HFFc6 (cell line): Measurements from ENCODE around the gene SERTAD1. TPM values are rescaled to one million over a fixed set of nuclear protein-coding genes. Genes with fewer than 3 reads are reported as not detected.
"Not testable (repeated sequence)": the region's sequence is repeated elsewhere in the genome, so short reads cannot be mapped to it uniquely, and the experiment has no call there.

Experiments used
- DNase-seq: peaks from one replicate; pipeline ENCODE4 v3.0.0-alpha.2; 2018
- H3K27ac Mint-ChIP-seq: 2 replicates; pipeline ENCODE4 v1.8.0; 2020; ENCODE audit warnings: mild to moderate bottlenecking, mixed read lengths
- H3K27me3 Mint-ChIP-seq: 2 replicates; pipeline ENCODE4 v1.8.0; 2021; ENCODE audit warnings: mild to moderate bottlenecking, moderate library complexity, mixed read lengths; ENCODE audit not compliant: insufficient read depth
- H3K36me3 Mint-ChIP-seq: 2 replicates; pipeline ENCODE4 v1.8.0; 2021; ENCODE audit warnings: low read depth, mixed read lengths
- H3K4me1 Mint-ChIP-seq: 2 replicates; pipeline ENCODE4 v1.8.0; 2020; ENCODE audit warnings: low read depth, mixed read lengths
- H3K4me3 Mint-ChIP-seq: 2 replicates; pipeline ENCODE4 v1.8.0; 2020; ENCODE audit warnings: mild to moderate bottlenecking, moderate library complexity, mixed read lengths
- H3K9me3 Mint-ChIP-seq: 2 replicates; pipeline ENCODE4 v1.8.0; 2020; ENCODE audit warnings: mild to moderate bottlenecking, mixed read lengths
- total RNA-seq, 6 experiments: library from RNA; stranded (reverse); fragmentation: NEBNext Ultra II Directional; extraction: Animal tissue kit (Norgen Biotek cat#: 25700); gene quantifications; 2 replicates in 1 of 6; 3 replicates in 5 of 6; pipeline ENCODE4 v1.2.3, GENCODE V29; 2021
- TF ChIP-seq, protein P1 (sequence below): fragments of 200-600 bp; sonication (generic); IDR thresholded peaks from 2 replicates; pipeline ENCODE4 v1.5.0; 2021; ENCODE audit warnings: antibody characterized with exemption, mild to moderate bottlenecking

Gene SERTAD1
- total RNA-seq, 6 experiments from 2014 or later = 18.5 to 25.4 (median 21.2) TPM

DNA sequence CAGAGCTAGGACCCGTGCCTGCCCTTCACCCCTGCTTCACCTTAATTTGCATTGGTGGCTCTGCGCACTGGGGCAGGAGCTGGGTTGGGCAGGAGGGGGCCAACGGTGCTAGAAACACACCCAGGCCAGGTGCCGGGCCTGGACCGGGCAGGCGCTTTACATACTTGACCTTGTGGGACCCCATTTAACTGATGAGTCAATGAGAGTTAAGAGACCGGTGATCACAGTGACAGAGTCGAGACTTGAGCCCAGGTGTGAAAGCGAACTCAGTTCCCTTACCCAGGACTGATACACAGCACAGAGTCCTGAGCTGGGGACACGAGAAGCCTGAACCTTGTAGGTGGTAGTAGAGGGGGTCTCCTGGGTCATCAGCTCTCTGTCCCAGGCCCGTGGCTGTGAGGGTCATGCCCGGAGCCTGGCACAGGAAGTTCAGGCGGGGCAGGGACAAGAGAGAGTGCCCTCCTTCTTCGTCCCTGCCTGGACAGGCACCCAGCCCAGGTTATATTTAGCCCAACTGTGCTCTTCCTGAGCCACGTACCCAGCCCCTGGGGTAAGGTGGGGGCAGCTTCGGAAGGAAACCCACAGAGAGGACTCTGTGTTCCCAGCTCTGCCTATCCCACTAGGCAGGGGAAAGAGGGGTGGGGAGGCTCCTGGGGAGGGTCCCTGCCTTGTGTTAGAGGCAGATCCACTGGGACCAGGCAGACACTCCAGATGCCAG lies 14.5 kb downstream of the SERTAD1 start:
- H3K27ac Mint-ChIP-seq = no peak overlapping the region
- no peak overlapping the region for H3K4me3 Mint-ChIP-seq
- TF ChIP-seq, protein P1, sequence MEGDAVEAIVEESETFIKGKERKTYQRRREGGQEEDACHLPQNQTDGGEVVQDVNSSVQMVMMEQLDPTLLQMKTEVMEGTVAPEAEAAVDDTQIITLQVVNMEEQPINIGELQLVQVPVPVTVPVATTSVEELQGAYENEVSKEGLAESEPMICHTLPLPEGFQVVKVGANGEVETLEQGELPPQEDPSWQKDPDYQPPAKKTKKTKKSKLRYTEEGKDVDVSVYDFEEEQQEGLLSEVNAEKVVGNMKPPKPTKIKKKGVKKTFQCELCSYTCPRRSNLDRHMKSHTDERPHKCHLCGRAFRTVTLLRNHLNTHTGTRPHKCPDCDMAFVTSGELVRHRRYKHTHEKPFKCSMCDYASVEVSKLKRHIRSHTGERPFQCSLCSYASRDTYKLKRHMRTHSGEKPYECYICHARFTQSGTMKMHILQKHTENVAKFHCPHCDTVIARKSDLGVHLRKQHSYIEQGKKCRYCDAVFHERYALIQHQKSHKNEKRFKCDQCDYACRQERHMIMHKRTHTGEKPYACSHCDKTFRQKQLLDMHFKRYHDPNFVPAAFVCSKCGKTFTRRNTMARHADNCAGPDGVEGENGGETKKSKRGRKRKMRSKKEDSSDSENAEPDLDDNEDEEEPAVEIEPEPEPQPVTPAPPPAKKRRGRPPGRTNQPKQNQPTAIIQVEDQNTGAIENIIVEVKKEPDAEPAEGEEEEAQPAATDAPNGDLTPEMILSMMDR = no peak

DNA sequence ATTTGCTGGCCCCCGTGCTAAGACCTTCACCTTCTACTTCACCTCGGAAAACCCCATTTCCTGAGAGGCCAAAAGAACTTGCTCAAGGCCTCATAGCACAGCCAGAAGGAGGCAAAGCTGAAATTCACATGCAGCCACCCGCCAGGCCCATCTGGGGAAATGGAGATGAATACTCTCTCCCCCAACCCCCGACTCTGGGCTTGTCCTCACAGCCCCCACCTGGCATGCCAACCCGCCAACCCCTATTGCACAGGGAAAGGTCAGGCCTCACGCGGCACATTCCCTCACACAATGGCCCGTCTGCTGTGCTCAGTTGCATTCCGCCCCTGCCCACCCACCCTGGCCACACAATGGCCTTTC lies 15.8 kb downstream of the SERTAD1 start:
- H3K27me3 Mint-ChIP-seq = no peaks in the 10 kb centered on the region; the same call in none of the 2 replicates
- TF ChIP-seq, protein P1 = no peak
- no peaks in the 10 kb centered on the region for H3K36me3 Mint-ChIP-seq
- H3K4me3 Mint-ChIP-seq = no peak overlapping the region
- H3K9me3 Mint-ChIP-seq = no peaks in the 10 kb centered on the region
- DNase-seq = no peak
- H3K4me1 Mint-ChIP-seq = peaks cover 5% of the 10 kb centered on the region; the same call in 1 of the 2 replicates
- no peak overlapping the region for H3K27ac Mint-ChIP-seq

More for the DNA sequence above, 14.5 kb downstream of the SERTAD1 start:
- Mint-ChIP-seq H3K4me1 (peaks cover 5% of the 10 kb centered on the region; the same call in 1 of the 2 replicates), H3K27me3 (no peaks in the 10 kb centered on the region; the same call in none of the 2 replicates), H3K36me3 (no peaks in the 10 kb centered on the region), H3K9me3 (no peaks in the 10 kb centered on the region)
- no peak for DNase-seq

DNA sequence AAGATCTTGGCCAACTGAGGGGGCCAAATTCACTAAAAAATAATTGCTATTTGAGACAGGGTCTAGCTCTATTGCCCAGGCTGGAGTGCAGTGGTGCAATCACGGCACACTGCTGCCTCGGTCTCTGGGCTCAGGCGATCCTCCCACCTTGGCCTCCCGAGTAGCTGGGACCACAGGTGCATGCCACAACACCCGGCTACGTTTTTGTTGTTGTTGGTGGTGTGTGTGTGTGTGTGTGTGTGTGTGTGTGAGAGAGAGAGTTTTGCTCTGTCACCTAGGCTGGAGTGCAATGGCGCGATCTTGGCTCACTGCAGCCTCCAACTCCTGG lies 17.2 kb downstream of the SERTAD1 start:
- H3K4me1 Mint-ChIP-seq, DNase-seq, H3K27ac Mint-ChIP-seq, H3K9me3 Mint-ChIP-seq, H3K27me3 Mint-ChIP-seq, H3K4me3 Mint-ChIP-seq, H3K36me3 Mint-ChIP-seq: not testable (repeated sequence)

GRCh38 chr19:40407714-40408597 lies 17.8 kb downstream of the SERTAD1 start:
- Mint-ChIP-seq H3K27ac (no peak overlapping the region), H3K36me3 (no peaks in the 10 kb centered on the region), H3K4me3 (no peak overlapping the region), H3K9me3 (no peaks in the 10 kb centered on the region), H3K27me3 (no peaks in the 10 kb centered on the region; the same call in none of the 2 replicates), H3K4me1 (peaks cover 10% of the 10 kb centered on the region)
- no peak for DNase-seq
- TF ChIP-seq, protein P1 = no peak

GRCh38 chr19:40403262-40403984 lies 22.4 kb downstream of the SERTAD1 start:
- Mint-ChIP-seq H3K27me3 (peaks cover 2% of the 10 kb centered on the region), H3K9me3 (no peaks in the 10 kb centered on the region), H3K27ac (peak overlapping the region; percentile 80), H3K4me3 (peak overlapping the region; percentile 89), H3K4me1 (peaks cover 13% of the 10 kb centered on the region), H3K36me3 (no peaks in the 10 kb centered on the region)
- TF ChIP-seq, protein P1 = 0 out of 2 replicates have a peak, but pooled peaks have one; percentile 19
- DNase-seq = peak; percentile 78
